Chondrocyte (in vitro differentiated cells): ENCODE results near the gene BICRAL. TPM values are rescaled to one million over a fixed set of nuclear protein-coding genes. Genes with fewer than 3 reads are reported as not detected.
"Not testable (repeated sequence)": the region's sequence is repeated elsewhere in the genome, so short reads cannot be mapped to it uniquely, and the experiment has no call there.

Source experiments
- DNase-seq: peaks from one replicate; pipeline ENCODE4 v3.0.0; 2021; ENCODE audit warnings: mixed read lengths, low spot score
- H3K27ac Mint-ChIP-seq: one replicate; pipeline ENCODE4 v1.8.0; 2021; ENCODE audit warnings: mild to moderate bottlenecking, moderate library complexity, mixed read lengths; ENCODE audit not compliant: unreplicated experiment
- H3K27me3 Mint-ChIP-seq: 2 replicates; pipeline ENCODE4 v1.8.0; 2021; ENCODE audit warnings: low read depth, mixed read lengths
- H3K36me3 Mint-ChIP-seq: 2 replicates; pipeline ENCODE4 v1.8.0; 2021; ENCODE audit warnings: low read depth, mixed read lengths
- H3K4me1 Mint-ChIP-seq: 2 replicates; pipeline ENCODE4 v1.8.0; 2021; ENCODE audit warnings: low read depth, mild to moderate bottlenecking, mixed read lengths
- H3K4me3 Mint-ChIP-seq: one replicate; pipeline ENCODE4 v1.8.0; 2021; ENCODE audit warnings: mild to moderate bottlenecking, moderate library complexity, mixed read lengths; ENCODE audit not compliant: unreplicated experiment
- H3K9me3 Mint-ChIP-seq: 2 replicates; pipeline ENCODE4 v1.8.0; 2021; ENCODE audit warnings: low read depth, mixed read lengths
- total RNA-seq: library from RNA; stranded (reverse); gene quantifications from 3 replicates; pipeline ENCODE4 v1.2.1, GENCODE V29; 2021
- TF ChIP-seq, protein P1 (sequence below): fragments of 200-600 bp; sonication (generic); IDR thresholded peaks from 2 replicates; pipeline ENCODE4 v1.5.0; 2021; ENCODE audit warnings: antibody characterized with exemption, mild to moderate bottlenecking, moderate library complexity

BICRAL gene
- total RNA-seq, 1 donor from 2014 or later = 9.7 TPM

DNA sequence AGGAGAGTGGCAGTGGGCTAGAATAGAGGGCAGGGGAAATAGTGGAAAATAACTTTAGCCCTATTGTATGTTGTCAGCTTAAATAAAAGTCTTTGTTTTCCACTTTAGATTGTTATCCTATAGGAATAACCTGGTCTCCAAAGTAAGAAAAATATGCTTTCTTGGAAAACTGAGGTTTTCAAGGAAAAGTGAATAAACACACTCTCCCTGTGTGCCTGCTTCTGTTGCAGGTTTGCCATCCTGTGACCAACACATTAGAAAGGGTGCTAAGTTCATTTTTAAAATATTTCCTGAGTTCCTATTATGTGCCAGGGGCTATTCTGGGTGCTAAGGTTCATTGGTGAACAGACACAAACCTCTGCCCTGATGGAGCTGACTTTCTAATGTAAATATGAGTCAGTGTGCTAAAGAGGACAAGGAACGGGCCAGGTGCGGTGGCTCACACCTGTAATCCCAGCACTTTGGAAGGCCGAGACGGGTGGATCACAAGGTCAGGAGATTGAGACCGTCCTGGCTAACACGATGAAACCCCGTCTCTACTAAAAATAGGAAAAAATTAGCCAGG, 23.5 kb downstream of the BICRAL start:
- Mint-ChIP-seq H3K4me1 (peaks cover 17% of the 10 kb centered on the region), H3K36me3 (no peaks in the 10 kb centered on the region), H3K27me3 (no peaks in the 10 kb centered on the region), H3K27ac (no peak overlapping the region), H3K4me3 (no peak overlapping the region), H3K9me3 (no peaks in the 10 kb centered on the region)
- no peak for DNase-seq
- TF ChIP-seq, protein P1, sequence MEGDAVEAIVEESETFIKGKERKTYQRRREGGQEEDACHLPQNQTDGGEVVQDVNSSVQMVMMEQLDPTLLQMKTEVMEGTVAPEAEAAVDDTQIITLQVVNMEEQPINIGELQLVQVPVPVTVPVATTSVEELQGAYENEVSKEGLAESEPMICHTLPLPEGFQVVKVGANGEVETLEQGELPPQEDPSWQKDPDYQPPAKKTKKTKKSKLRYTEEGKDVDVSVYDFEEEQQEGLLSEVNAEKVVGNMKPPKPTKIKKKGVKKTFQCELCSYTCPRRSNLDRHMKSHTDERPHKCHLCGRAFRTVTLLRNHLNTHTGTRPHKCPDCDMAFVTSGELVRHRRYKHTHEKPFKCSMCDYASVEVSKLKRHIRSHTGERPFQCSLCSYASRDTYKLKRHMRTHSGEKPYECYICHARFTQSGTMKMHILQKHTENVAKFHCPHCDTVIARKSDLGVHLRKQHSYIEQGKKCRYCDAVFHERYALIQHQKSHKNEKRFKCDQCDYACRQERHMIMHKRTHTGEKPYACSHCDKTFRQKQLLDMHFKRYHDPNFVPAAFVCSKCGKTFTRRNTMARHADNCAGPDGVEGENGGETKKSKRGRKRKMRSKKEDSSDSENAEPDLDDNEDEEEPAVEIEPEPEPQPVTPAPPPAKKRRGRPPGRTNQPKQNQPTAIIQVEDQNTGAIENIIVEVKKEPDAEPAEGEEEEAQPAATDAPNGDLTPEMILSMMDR = no peak

DNA sequence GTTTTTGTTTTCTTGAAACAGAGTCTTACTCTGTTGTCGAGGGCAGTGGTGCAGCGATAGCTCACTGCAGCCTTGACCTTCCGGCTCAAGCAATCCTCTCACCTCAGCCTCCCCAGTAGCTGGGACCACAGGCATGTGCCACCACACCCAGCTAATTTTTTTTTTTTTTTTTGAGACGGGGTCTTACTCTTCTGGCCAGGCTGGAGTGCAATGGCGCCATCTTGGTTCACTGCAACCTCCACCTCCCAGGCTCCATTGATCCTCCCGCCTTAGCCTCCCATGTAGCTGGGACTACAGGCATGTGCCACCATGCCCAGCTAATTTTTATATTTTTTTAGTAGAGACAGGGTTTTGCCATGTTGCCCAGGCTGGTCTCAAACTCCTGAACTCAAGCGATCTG, 24.5 kb downstream of the BICRAL start:
- H3K4me1 Mint-ChIP-seq, H3K36me3 Mint-ChIP-seq, DNase-seq, H3K9me3 Mint-ChIP-seq, H3K27ac Mint-ChIP-seq, H3K4me3 Mint-ChIP-seq, H3K27me3 Mint-ChIP-seq: not testable (repeated sequence)

DNA sequence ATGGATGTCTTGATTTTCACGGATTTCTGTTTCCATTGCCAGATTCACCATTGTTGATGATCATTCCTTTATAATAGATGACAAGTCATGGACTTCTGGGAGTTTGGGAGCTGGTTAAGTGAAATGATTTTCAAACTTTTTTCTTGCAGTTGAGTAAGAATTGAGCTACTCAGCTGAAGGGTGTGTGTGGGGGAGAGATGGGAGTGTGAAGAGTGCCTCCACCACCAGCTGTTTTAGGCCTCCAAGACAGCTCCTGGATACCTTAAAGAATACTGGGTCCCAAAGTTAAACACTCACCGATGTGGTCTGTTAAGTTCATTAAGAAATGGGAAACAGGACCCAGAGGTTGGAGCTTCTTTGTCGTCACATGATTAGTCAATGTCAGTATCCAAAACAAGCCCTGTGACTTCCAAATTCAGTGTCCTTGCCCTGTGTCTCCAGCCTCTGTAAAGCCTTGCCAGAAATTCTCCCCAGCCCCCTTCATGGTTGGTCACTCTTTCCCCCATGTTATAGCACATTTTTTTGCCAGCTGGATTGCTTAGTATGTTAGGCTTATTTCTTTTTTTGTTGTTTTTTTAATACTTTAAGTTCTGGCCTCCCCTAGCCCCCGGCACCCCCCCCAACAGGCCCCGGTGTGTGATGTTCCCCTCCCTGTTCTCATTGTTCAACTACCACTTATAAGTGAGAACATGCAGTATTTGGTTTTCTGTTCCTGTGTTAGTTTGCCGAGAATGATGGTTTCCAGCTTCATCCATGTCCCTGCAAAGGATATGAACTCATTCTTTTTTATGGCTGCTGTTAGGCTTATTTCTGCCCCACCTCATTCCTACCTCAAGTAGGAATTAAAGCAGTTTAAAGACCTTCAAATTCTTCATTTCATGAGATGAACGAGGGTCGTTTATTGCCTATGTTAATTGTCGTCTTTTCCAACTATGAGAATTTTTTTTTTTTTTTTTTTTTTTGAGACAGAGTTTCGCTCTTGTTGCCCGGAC, 26.9 kb downstream of the BICRAL start:
- Mint-ChIP-seq H3K27ac (no peak overlapping the region), H3K27me3 (no peaks in the 10 kb centered on the region), H3K9me3 (no peaks in the 10 kb centered on the region), H3K4me1 (peaks cover 7% of the 10 kb centered on the region), H3K4me3 (no peak overlapping the region), H3K36me3 (peaks cover 1% of the 10 kb centered on the region)
- TF ChIP-seq, protein P1 = no peak
- no peak for DNase-seq

DNA sequence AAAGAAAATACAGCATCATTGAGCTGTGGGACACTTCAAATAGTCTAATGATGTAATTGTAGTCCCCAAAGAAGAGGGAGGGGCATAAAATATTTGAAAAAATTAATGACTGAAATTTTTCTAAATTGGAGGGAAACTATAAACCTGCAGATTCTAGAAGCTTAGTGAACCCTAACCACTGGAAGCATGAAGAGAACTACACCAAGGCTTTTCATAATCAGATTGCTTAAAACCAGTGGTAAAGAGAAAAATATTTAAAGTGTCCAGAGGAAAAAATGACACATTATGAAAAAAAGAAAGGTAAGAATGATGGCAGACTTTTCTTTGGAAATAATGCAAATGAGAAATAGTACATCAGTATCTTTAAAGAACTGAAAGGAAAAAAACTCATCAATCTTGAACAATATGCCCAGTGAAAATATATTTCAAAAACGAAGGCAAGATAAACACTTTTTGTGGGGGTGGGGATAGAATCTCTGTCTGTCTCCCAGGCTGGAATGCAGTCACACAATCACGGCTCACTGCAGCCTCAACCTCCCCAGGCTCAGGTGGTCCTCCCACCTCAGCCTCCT, 31.3 kb downstream of the BICRAL start:
- H3K9me3 Mint-ChIP-seq = no peaks in the 10 kb centered on the region
- H3K4me3 Mint-ChIP-seq = no peak overlapping the region
- no peak for DNase-seq
- TF ChIP-seq, protein P1 = no peak
- H3K4me1 Mint-ChIP-seq = peaks cover 7% of the 10 kb centered on the region
- H3K36me3 Mint-ChIP-seq = peaks cover 1% of the 10 kb centered on the region
- no peaks in the 10 kb centered on the region for H3K27me3 Mint-ChIP-seq
- H3K27ac Mint-ChIP-seq = no peak overlapping the region

DNA sequence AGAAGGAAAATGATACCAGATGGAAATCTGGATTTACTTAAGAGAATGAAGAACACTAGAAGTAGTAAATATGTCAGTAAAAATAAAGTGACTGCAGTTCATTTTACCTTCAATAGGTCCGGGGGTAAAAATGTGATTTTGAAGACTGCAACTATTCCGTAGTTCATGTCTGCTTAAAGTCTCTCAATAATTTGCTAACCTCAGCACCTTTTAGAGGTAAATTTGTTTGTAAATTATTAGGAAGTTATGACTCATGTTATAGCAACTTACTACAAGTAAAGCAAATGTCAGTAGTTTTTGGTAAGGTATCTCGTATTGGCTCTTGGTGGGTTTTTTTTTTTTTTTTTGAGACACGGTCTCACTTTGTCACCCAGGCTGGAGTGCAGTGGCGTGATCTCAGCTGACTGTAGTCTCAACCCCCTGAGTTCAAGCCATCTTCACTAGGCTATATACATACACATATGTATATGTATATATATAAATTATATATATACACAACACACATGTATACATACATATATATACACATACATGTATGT, 32.1 kb downstream of the BICRAL start:
- Mint-ChIP-seq H3K27me3 (no peaks in the 10 kb centered on the region), H3K36me3 (peaks cover 1% of the 10 kb centered on the region), H3K4me3 (no peak overlapping the region), H3K4me1 (peaks cover 1% of the 10 kb centered on the region), H3K9me3 (no peaks in the 10 kb centered on the region), H3K27ac (no peak overlapping the region)
- TF ChIP-seq, protein P1 = no peak
- DNase-seq = no peak

DNA sequence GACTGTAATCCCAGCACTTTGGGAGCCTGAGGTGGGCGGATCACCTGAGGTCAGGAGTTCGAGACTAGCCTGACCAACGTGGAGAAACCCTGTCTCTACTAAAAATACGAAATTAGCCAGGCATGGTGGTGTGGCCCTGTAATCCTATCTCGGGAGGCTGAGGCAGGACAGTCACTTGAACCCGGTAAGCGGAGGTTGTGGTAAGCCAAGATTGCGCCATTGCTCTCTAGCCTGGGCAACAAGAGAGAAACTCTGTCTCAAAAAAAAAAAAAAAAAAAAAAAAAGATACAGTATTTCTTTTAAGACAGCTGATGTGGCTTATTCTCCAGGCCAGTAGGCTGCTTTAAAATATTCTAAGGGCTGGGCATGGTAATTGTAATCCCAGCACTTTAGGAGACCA, 33.9 kb downstream of the BICRAL start:
- H3K9me3 Mint-ChIP-seq, DNase-seq, H3K27ac Mint-ChIP-seq, H3K4me1 Mint-ChIP-seq, H3K36me3 Mint-ChIP-seq, H3K27me3 Mint-ChIP-seq, H3K4me3 Mint-ChIP-seq: not testable (repeated sequence)
